Neutrophil (primary cell): ENCODE measurements around the gene JADE1.
A peak's percentile ranks its signal among the peaks of the same experiment; 100 is the strongest.

Source experiments
- H3K27ac ChIP-seq: fragments of 200-600 bp; sonication (generic); 2 replicates; pipeline ENCODE4 v1.5.1; 2016; ENCODE audit warnings: mild to moderate bottlenecking, moderate library complexity
- H3K27me3 ChIP-seq: fragments of 200-600 bp; sonication (generic); 2 replicates; pipeline ENCODE4 v1.6.0; 2016; ENCODE audit warnings: mild to moderate bottlenecking
- H3K36me3 ChIP-seq: fragments of 200-600 bp; sonication (generic); 2 replicates; pipeline ENCODE4 v1.5.1; 2017
- H3K4me1 ChIP-seq, 2 experiments: fragments of 200-600 bp in 1 of 2; sonication (generic) in 1 of 2; 1 replicate in 1 of 2; 2 replicates in 1 of 2; pipeline versions ENCODE4 v1.5.1 to v1.6.1; 2013 to 2016; ENCODE audit warnings: low read depth in 1 of 2, low read length in 1 of 2, mild to moderate bottlenecking in 1 of 2, moderate library complexity in 1 of 2; ENCODE audit not compliant: control insufficient read depth in 1 of 2, insufficient read depth in 1 of 2
- H3K4me3 ChIP-seq, 2 experiments: fragments of 200-600 bp in 1 of 2; sonication (generic) in 1 of 2; 1 replicate in 1 of 2; 2 replicates in 1 of 2; pipeline ENCODE4 v1.5.1; 2013 to 2016; ENCODE audit warnings: low read depth in 1 of 2, low read length in 1 of 2, mild to moderate bottlenecking in 1 of 2, moderate library complexity in 1 of 2
- H3K9me3 ChIP-seq: fragments of 200-600 bp; sonication (generic); 2 replicates; pipeline ENCODE4 v1.5.1; 2016
- CTCF ChIP-seq: fragments of 200-600 bp; sonication (generic); IDR thresholded peaks from 2 replicates; pipeline ENCODE4 v1.5.1; 2016; ENCODE audit warnings: antibody characterized with exemption

The JADE1 gene

GRCh38 chr4:128847082-128847724, 37.7 kb downstream of the JADE1 start:
- H3K27ac ChIP-seq = peak overlapping the region; percentile 91
- H3K27me3 ChIP-seq = no peaks in the 10 kb centered on the region
- no peaks in the 10 kb centered on the region for H3K9me3 ChIP-seq
- H3K4me3 ChIP-seq = peak overlapping the region; percentile 44 to 48
- peaks cover 35% of the 10 kb centered on the region for H3K36me3 ChIP-seq
- peak; percentile 9 for TF ChIP-seq CTCF
- H3K4me1 ChIP-seq = peaks cover 28 to 31% of the 10 kb centered on the region in 2 experiments

- Histone ChIP-seq H3K4me1 (peaks cover 28% of the 10 kb centered on the region in 2 experiments), H3K36me3 (peaks cover 38% of the 10 kb centered on the region), H3K9me3 (no peaks in the 10 kb centered on the region), H3K4me3 (no peak overlapping the region), H3K27ac (peak overlapping the region; percentile 91), H3K27me3 (no peaks in the 10 kb centered on the region)
- TF ChIP-seq CTCF = no peak
Measured at GRCh38 chr4:128848461-128848860, 39.0 kb downstream of the JADE1 start.

- H3K4me3 ChIP-seq = no peak overlapping the region
- H3K4me1 ChIP-seq = peaks cover 45% of the 10 kb centered on the region in 2 experiments
- TF ChIP-seq CTCF = no peak
- H3K27ac ChIP-seq = peak overlapping the region; percentile 6
- no peaks in the 10 kb centered on the region for H3K9me3 ChIP-seq
- H3K36me3 ChIP-seq = peaks cover 35% of the 10 kb centered on the region
- no peaks in the 10 kb centered on the region for H3K27me3 ChIP-seq
Measured at GRCh38 chr4:128850252-128850651, 40.8 kb downstream of the JADE1 start.

GRCh38 chr4:128853741-128854140, 44.2 kb downstream of the JADE1 start:
- H3K27me3 ChIP-seq = no peaks in the 10 kb centered on the region
- TF ChIP-seq CTCF = no peak
- peaks cover 19 to 21% of the 10 kb centered on the region in 2 experiments for H3K4me1 ChIP-seq
- no peak overlapping the region for H3K4me3 ChIP-seq
- H3K9me3 ChIP-seq = no peaks in the 10 kb centered on the region
- H3K36me3 ChIP-seq = peaks cover 60% of the 10 kb centered on the region
- peak overlapping the region; percentile 77 for H3K27ac ChIP-seq

GRCh38 chr4:128854433-128854832, 44.9 kb downstream of the JADE1 start:
- H3K27ac ChIP-seq = peak overlapping the region; percentile 77

More at GRCh38 chr4:128854433-128854832, 44.9 kb downstream of the JADE1 start:
- H3K9me3 ChIP-seq = no peaks in the 10 kb centered on the region
- H3K36me3 ChIP-seq = peaks cover 54% of the 10 kb centered on the region
- TF ChIP-seq CTCF = no peak
- peaks cover 19 to 21% of the 10 kb centered on the region in 2 experiments for H3K4me1 ChIP-seq
- H3K27me3 ChIP-seq = no peaks in the 10 kb centered on the region
- no peak overlapping the region for H3K4me3 ChIP-seq
